Glutamatergic neuron (in vitro differentiated cells): ENCODE measurements around the gene ATP12A. TPM values are rescaled to one million over a fixed set of nuclear protein-coding genes. Genes with fewer than 3 reads are reported as not detected.

Source experiments
- DNase-seq: peaks from one replicate; pipeline ENCODE4 v3.0.0; 2022
- H3K27ac Mint-ChIP-seq: one replicate; pipeline ENCODE4 v1.8.0; 2020; ENCODE audit warnings: mild to moderate bottlenecking, mixed read lengths, inconsistent platforms; ENCODE audit not compliant: unreplicated experiment
- H3K27me3 Mint-ChIP-seq: one replicate; pipeline ENCODE4 v1.8.0; 2020; ENCODE audit warnings: mild to moderate bottlenecking, moderate library complexity, mixed read lengths, inconsistent platforms; ENCODE audit not compliant: unreplicated experiment
- H3K36me3 Mint-ChIP-seq: one replicate; pipeline ENCODE4 v1.8.0; 2020; ENCODE audit warnings: mild to moderate bottlenecking, mixed read lengths, inconsistent platforms; ENCODE audit not compliant: unreplicated experiment
- H3K4me1 Mint-ChIP-seq: one replicate; pipeline ENCODE4 v1.8.0; 2020; ENCODE audit warnings: mild to moderate bottlenecking, low read depth, mixed read lengths, inconsistent platforms; ENCODE audit not compliant: unreplicated experiment
- H3K4me3 Mint-ChIP-seq: one replicate; pipeline ENCODE4 v1.8.0; 2020; ENCODE audit warnings: mild to moderate bottlenecking, mixed read lengths, inconsistent platforms; ENCODE audit not compliant: unreplicated experiment
- H3K9me3 Mint-ChIP-seq: one replicate; pipeline ENCODE4 v1.8.0; 2020; ENCODE audit warnings: mild to moderate bottlenecking, moderate library complexity, mixed read lengths, inconsistent platforms; ENCODE audit not compliant: unreplicated experiment
- CTCF ChIP-seq: fragments of 200-600 bp; sonication (generic); IDR thresholded peaks from one replicate; pipeline ENCODE4 v1.5.0; 2021; ENCODE audit not compliant: partially characterized antibody, unreplicated experiment
- long read RNA-seq: library from polyadenylated mRNA; unstranded; transcript quantifications from one replicate; pipeline ENCODE4 v2.0.0, GENCODE V29; 2020; ENCODE audit not compliant: unreplicated experiment
- total RNA-seq: library from RNA; stranded (reverse); fragmentation: NEBNext Ultra II Directional; extraction: Animal tissue kit (Norgen Biotek cat#: 25700); gene quantifications from one replicate; pipeline ENCODE4 v1.2.1, GENCODE V29; 2021; ENCODE audit not compliant: unreplicated experiment

ATP12A gene
- total RNA-seq = not detected
- long read RNA-seq = 0 reads

- Mint-ChIP-seq H3K4me1 (peaks cover 5% of the 10 kb centered on the region), H3K4me3 (peak within 1 kb of the TSS; percentile 55), H3K36me3 (no peaks in the 10 kb centered on the region), H3K9me3 (peaks cover 4% of the 10 kb centered on the region), H3K27me3 (peaks cover 13% of the 10 kb centered on the region), H3K27ac (no peak within 1 kb of the TSS)
- peak; percentile 72 for DNase-seq
- peak; percentile 44 for TF ChIP-seq CTCF
Observed at GRCh38 chr13:24680258-24680920, at the start of gene ATP12A. Gene ATP12A, plus strand, starts transcription at chr13:24680408. Its CDS starts 336 bp downstream, at chr13:24680744.

GRCh38 chr13:24630851-24631620 lies 49.2 kb upstream of the ATP12A start:
- Mint-ChIP-seq H3K27me3 (peaks cover 5% of the 10 kb centered on the region), H3K9me3 (peaks cover 8% of the 10 kb centered on the region), H3K4me3 (no peak overlapping the region), H3K27ac (no peak overlapping the region), H3K36me3 (peaks cover 4% of the 10 kb centered on the region), H3K4me1 (peaks cover 30% of the 10 kb centered on the region)
- no peak for DNase-seq
- TF ChIP-seq CTCF = no peak

- H3K36me3 Mint-ChIP-seq = peaks cover 4% of the 10 kb centered on the region
- no peak for DNase-seq
- peaks cover 30% of the 10 kb centered on the region for H3K4me1 Mint-ChIP-seq
- no peak overlapping the region for H3K4me3 Mint-ChIP-seq
- no peak overlapping the region for H3K27ac Mint-ChIP-seq
- no peak for TF ChIP-seq CTCF
- peaks cover 9% of the 10 kb centered on the region for H3K9me3 Mint-ChIP-seq
- H3K27me3 Mint-ChIP-seq = peaks cover 5% of the 10 kb centered on the region
Observed at GRCh38 chr13:24631922-24632321, 48.3 kb upstream of the ATP12A start.

- no peak overlapping the region for H3K27ac Mint-ChIP-seq
- peaks cover 5% of the 10 kb centered on the region for H3K27me3 Mint-ChIP-seq
- no peak overlapping the region for H3K4me3 Mint-ChIP-seq
- no peak for TF ChIP-seq CTCF
- H3K36me3 Mint-ChIP-seq = peaks cover 6% of the 10 kb centered on the region
- peaks cover 9% of the 10 kb centered on the region for H3K9me3 Mint-ChIP-seq
- H3K4me1 Mint-ChIP-seq = peaks cover 30% of the 10 kb centered on the region
- no peak for DNase-seq
Observed at GRCh38 chr13:24632382-24633121, 47.7 kb upstream of the ATP12A start.
